Panc1 (cell line): ENCODE measurements around the gene PFN2. TPM values are rescaled to one million over a fixed set of nuclear protein-coding genes. Genes with fewer than 3 reads are reported as not detected.

Source experiments
- ATAC-seq: fragments of 200-7000 bp; cut with Tn5 transposase; 2 replicates; pipeline ENCODE4 v1.9.1; 2020; ENCODE audit warnings: mild to moderate bottlenecking, moderate library complexity
- BruUV-seq: library from RNA; stranded (reverse); fragments of 400-500 nt; replicated peaks from 2 replicates; lab custom pipeline; 2021; lab: Mats Ljungman, UMichigan
- CTCF ChIA-PET: fragments of 300-600 bp; sonication (Branson Sonifier 250); formaldehyde crosslinking; loops from one replicate; lab custom pipeline; 2022; ENCODE audit warnings: antibody characterized with exemption; lab: Charles Lee
- POLR2A ChIA-PET: fragments of 300-600 bp; sonication (Branson Sonifier 250); formaldehyde crosslinking; loops from one replicate; lab custom pipeline; 2022; ENCODE audit warnings: antibody characterized with exemption; lab: Charles Lee
- DNase-seq: peaks from one replicate; pipeline ENCODE4 v3.0.0-alpha.2; 2010; ENCODE audit warnings: low read depth, low spot score
- H3K27ac ChIP-seq: 2 replicates; pipeline ENCODE4 v1.5.1; 2011; ENCODE audit warnings: mild to moderate bottlenecking, low read length, inconsistent platforms
- H3K27me3 ChIP-seq: fragments of 200-500 bp; sonication (Bioruptor generic); 2 replicates; pipeline ENCODE4 v1.6.0; 2014; ENCODE audit warnings: low read length, inconsistent platforms; ENCODE audit not compliant: control insufficient read depth, insufficient read depth
- H3K36me3 ChIP-seq: fragments of 200-500 bp; sonication (Bioruptor generic); 2 replicates; pipeline ENCODE4 v1.5.1; 2014; ENCODE audit warnings: inconsistent platforms, mild to moderate bottlenecking, low read length, moderate library complexity; ENCODE audit not compliant: control insufficient read depth, insufficient read depth
- H3K4me1 ChIP-seq: 2 replicates; pipeline ENCODE4 v1.5.1; 2011; ENCODE audit warnings: inconsistent platforms, mild to moderate bottlenecking, low read length, moderate library complexity; ENCODE audit not compliant: control insufficient read depth, insufficient read depth
- H3K4me3 ChIP-seq, 2 experiments: 2 replicates each; pipeline ENCODE4 v1.5.1; 2011 to 2012; ENCODE audit warnings: low read depth in 2 of 2, low read length in 2 of 2, mild to moderate bottlenecking in 2 of 2, inconsistent platforms in 1 of 2, moderate library complexity in 1 of 2
- H3K9me3 ChIP-seq: fragments of 200-500 bp; sonication (Bioruptor generic); 2 replicates; pipeline ENCODE4 v1.5.1; 2014; ENCODE audit warnings: low read depth, mild to moderate bottlenecking, inconsistent platforms, low read length, moderate library complexity; ENCODE audit not compliant: control insufficient read depth, insufficient read depth
- POLR2AphosphoS5 ChIP-seq: IDR thresholded peaks from 2 replicates; pipeline ENCODE4 v1.6.1; 2012; ENCODE audit warnings: mild to moderate bottlenecking, low read depth, low read length, moderate library complexity
- SIN3A ChIP-seq: IDR thresholded peaks from 2 replicates; pipeline ENCODE4 v1.6.1; 2012; ENCODE audit warnings: low read depth, mild to moderate bottlenecking, low read length, moderate library complexity, borderline replicate concordance; ENCODE audit not compliant: insufficient read depth
- TCF7L2 ChIP-seq: IDR thresholded peaks from 2 replicates; pipeline ENCODE4 v1.6.1; 2011; ENCODE audit warnings: mild to moderate bottlenecking, low read depth, low read length, inconsistent platforms
- in situ Hi-C: cut with HindIII; loops from 2 replicates; pipeline ENCODE4 v1.10.0; 2016; ENCODE audit warnings: low sequenced_read_pairs, low pct_unique_long_range_greater_than_20kb
- intact Hi-C: fragments of 100-400 bp; cut with micrococcal nuclease; formaldehyde crosslinking; loops from one replicate; pipeline ENCODE4 v1.10.0; 2022; ENCODE audit not compliant: unreplicated experiment
- total RNA-seq: library from RNA; stranded (reverse); gene quantifications from one replicate; pipeline ENCODE4 v1.2.1, GENCODE V29; 2021; ENCODE audit not compliant: unreplicated experiment
- TF ChIP-seq, protein P1 (sequence below), 2 experiments: IDR thresholded peaks; 2 replicates each; pipeline ENCODE4 v1.6.1; 2011 to 2012; ENCODE audit warnings: low read depth in 2 of 2, control low read depth in 1 of 2, low read length in 1 of 2, mild to moderate bottlenecking in 1 of 2, moderate library complexity in 1 of 2; ENCODE audit not compliant: insufficient read depth in 1 of 2
- TF ChIP-seq, protein P2 (sequence below): fragments of 450-650 bp; IDR thresholded peaks from 2 replicates; pipeline ENCODE4 v1.5.1; 2017; ENCODE audit warnings: mild to moderate bottlenecking

PFN2 gene
- total RNA-seq, 1 experiment from 2014 or later, result 220 TPM

DNA sequence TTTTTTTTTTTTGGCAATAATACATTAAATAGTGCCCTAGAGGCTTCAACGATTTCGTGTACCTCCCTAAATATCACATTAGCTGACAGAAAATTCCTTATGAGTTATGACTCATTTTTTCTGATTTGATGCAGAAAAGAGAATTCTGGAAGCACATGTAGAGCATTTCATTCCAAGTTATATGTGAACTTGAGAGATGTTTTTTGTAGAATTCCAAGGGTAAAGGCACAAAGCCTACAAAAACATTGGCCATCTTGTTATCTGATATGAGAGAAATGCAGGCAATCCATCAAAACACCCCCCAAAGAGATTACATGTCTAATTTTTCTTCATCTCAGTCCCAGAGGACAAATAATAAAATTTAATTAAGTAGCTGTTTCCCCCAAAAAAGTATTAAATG lies 6.7 kb upstream of the PFN2 start:
- intact Hi-C loops, result no loop called here
- no peaks in the 10 kb centered on the region for H3K27me3 ChIP-seq
- no peak overlapping the region for H3K27ac ChIP-seq
- peaks cover under 1% of the 10 kb centered on the region for H3K4me1 ChIP-seq
- H3K36me3 ChIP-seq, result no peaks in the 10 kb centered on the region
- ChIA-PET POLR2A (interaction anchor here (0.5 kb wide), 1 partner anchor 80 kb away, joined by 5 read pairs; no protein-coding TSS in a partner anchor), CTCF (no interaction called here)
- no TSS peak for BruUV-seq
- no peak overlapping the region for H3K4me3 ChIP-seq
- ATAC-seq (no peak), DNase-seq (no peak)
- H3K9me3 ChIP-seq, result peaks cover 10% of the 10 kb centered on the region; the same call in 1 of the 2 replicates
- in situ Hi-C loops, result no loop called here
- TF ChIP-seq POLR2AphosphoS5 (no peak), TCF7L2 (no peak), SIN3A (no peak)
- TF ChIP-seq, protein P1, sequence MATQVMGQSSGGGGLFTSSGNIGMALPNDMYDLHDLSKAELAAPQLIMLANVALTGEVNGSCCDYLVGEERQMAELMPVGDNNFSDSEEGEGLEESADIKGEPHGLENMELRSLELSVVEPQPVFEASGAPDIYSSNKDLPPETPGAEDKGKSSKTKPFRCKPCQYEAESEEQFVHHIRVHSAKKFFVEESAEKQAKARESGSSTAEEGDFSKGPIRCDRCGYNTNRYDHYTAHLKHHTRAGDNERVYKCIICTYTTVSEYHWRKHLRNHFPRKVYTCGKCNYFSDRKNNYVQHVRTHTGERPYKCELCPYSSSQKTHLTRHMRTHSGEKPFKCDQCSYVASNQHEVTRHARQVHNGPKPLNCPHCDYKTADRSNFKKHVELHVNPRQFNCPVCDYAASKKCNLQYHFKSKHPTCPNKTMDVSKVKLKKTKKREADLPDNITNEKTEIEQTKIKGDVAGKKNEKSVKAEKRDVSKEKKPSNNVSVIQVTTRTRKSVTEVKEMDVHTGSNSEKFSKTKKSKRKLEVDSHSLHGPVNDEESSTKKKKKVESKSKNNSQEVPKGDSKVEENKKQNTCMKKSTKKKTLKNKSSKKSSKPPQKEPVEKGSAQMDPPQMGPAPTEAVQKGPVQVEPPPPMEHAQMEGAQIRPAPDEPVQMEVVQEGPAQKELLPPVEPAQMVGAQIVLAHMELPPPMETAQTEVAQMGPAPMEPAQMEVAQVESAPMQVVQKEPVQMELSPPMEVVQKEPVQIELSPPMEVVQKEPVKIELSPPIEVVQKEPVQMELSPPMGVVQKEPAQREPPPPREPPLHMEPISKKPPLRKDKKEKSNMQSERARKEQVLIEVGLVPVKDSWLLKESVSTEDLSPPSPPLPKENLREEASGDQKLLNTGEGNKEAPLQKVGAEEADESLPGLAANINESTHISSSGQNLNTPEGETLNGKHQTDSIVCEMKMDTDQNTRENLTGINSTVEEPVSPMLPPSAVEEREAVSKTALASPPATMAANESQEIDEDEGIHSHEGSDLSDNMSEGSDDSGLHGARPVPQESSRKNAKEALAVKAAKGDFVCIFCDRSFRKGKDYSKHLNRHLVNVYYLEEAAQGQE (IDR thresholded peaks at IDR 0.05; ENCODE audit: insufficient read depth in 1 of 2, low read depth in 2 of 2, low read length in 1 of 2), result no peak
- TF ChIP-seq, protein P2, sequence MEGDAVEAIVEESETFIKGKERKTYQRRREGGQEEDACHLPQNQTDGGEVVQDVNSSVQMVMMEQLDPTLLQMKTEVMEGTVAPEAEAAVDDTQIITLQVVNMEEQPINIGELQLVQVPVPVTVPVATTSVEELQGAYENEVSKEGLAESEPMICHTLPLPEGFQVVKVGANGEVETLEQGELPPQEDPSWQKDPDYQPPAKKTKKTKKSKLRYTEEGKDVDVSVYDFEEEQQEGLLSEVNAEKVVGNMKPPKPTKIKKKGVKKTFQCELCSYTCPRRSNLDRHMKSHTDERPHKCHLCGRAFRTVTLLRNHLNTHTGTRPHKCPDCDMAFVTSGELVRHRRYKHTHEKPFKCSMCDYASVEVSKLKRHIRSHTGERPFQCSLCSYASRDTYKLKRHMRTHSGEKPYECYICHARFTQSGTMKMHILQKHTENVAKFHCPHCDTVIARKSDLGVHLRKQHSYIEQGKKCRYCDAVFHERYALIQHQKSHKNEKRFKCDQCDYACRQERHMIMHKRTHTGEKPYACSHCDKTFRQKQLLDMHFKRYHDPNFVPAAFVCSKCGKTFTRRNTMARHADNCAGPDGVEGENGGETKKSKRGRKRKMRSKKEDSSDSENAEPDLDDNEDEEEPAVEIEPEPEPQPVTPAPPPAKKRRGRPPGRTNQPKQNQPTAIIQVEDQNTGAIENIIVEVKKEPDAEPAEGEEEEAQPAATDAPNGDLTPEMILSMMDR, result no peak

DNA sequence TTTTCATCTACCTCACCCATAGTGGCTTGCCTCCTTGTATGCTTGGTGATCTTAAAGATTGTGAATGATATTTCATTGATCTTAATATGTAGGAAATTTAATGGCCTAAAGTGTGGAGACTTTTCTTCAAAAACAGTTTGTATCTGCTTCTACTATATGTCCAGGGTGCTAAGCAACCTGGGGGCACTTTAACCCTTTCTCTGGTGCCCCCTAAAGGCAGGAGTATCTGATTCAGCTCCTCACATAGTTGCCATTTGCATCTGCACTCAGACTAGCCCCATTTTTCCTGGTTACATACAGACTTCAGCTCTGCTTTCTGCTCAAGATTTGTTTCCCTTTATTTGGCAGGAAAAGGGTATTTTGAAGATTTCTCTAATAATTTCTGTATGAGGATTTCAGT lies 5.2 kb upstream of the PFN2 start:
- intact Hi-C loops, result no loop called here
- TF ChIP-seq TCF7L2 (no peak), SIN3A (no peak), POLR2AphosphoS5 (no peak)
- TF ChIP-seq, protein P1 (IDR thresholded peaks at IDR 0.05; ENCODE audit: insufficient read depth in 1 of 2, low read depth in 2 of 2, low read length in 1 of 2), result no peak
- TF ChIP-seq, protein P2, result peak; percentile 61
- CTCF ChIA-PET, result no interaction called here
- no peak overlapping the region for H3K27ac ChIP-seq
- H3K4me1 ChIP-seq, result peaks cover 6% of the 10 kb centered on the region
- H3K9me3 ChIP-seq, result peaks cover 10% of the 10 kb centered on the region; the same call in 1 of the 2 replicates
- POLR2A ChIA-PET, result no interaction called here
- no peak overlapping the region for H3K4me3 ChIP-seq
- DNase-seq, result no peak
- ATAC-seq, result no peak
- H3K27me3 ChIP-seq, result no peaks in the 10 kb centered on the region
- BruUV-seq, result no TSS peak
- H3K36me3 ChIP-seq, result no peaks in the 10 kb centered on the region
- in situ Hi-C loops, result no loop called here
